GM12892 (cell line): ENCODE measurements around the gene ZFR.

ENCODE experiments used
- DNase-seq: peaks from one replicate; pipeline ENCODE4 v3.0.0; 2011; ENCODE audit not compliant: insufficient read length
- FAIRE-seq: peaks from 2 replicates; lab custom pipeline; 2011; peaks lifted over from hg19 to GRCh38; lab: Jason Lieb, UNC
- POLR2A ChIP-seq: IDR thresholded peaks from 2 replicates; pipeline ENCODE4 v1.6.1; 2011; ENCODE audit warnings: low read depth, low read length, control low read depth
- POLR2AphosphoS5 ChIP-seq: IDR thresholded peaks from 2 replicates; pipeline ENCODE4 v1.6.1; 2011; ENCODE audit warnings: low read depth, low read length, control low read depth
- TAF1 ChIP-seq: IDR thresholded peaks from 2 replicates; pipeline ENCODE4 v1.6.1; 2011; ENCODE audit warnings: low read depth, mild to moderate bottlenecking, control low read depth, low read length, borderline replicate concordance

ZFR gene

GRCh38 chr5:32342656-32343055 is 101.9 kb downstream of the ZFR start:
- TF ChIP-seq POLR2A = no peak
- TF ChIP-seq TAF1 = no peak
- TF ChIP-seq POLR2AphosphoS5 = no peak
- no peak for FAIRE-seq
- no peak for DNase-seq

- DNase-seq = no peak
- no peak for FAIRE-seq
- no peak for TF ChIP-seq POLR2A
- TF ChIP-seq TAF1 = no peak
- no peak for TF ChIP-seq POLR2AphosphoS5
Measured at GRCh38 chr5:32339878-32340277, 104.7 kb downstream of the ZFR start.

GRCh38 chr5:32339198-32339597 is 105.3 kb downstream of the ZFR start:
- TF ChIP-seq POLR2AphosphoS5 (no peak), POLR2A (no peak), TAF1 (no peak)
- FAIRE-seq (no peak), DNase-seq (no peak)

- DNase-seq (no peak), FAIRE-seq (no peak)
- TF ChIP-seq POLR2AphosphoS5 (no peak), TAF1 (no peak), POLR2A (no peak)
Measured at GRCh38 chr5:32332966-32333365, 111.6 kb downstream of the ZFR start.

GRCh38 chr5:32332361-32332760 is 112.2 kb downstream of the ZFR start:
- no peak for TF ChIP-seq TAF1
- no peak for TF ChIP-seq POLR2AphosphoS5
- no peak for TF ChIP-seq POLR2A
- DNase-seq = no peak

GRCh38 chr5:32331935-32332274 is 112.6 kb downstream of the ZFR start:
- no peak for TF ChIP-seq POLR2A
- TF ChIP-seq POLR2AphosphoS5 = no peak
- no peak for TF ChIP-seq TAF1
- no peak for FAIRE-seq
- DNase-seq = no peak

More at GRCh38 chr5:32332361-32332760, 112.2 kb downstream of the ZFR start:
- no peak for FAIRE-seq

GRCh38 chr5:32331217-32331934 is 113.2 kb downstream of the ZFR start:
- FAIRE-seq (no peak), DNase-seq (no peak)
- TF ChIP-seq POLR2A (no peak), TAF1 (no peak), POLR2AphosphoS5 (no peak)

GRCh38 chr5:32330126-32330971 is 114.2 kb downstream of the ZFR start:
- no peak for DNase-seq
- TF ChIP-seq POLR2AphosphoS5 = no peak
- TF ChIP-seq TAF1 = no peak
- no peak for TF ChIP-seq POLR2A
- FAIRE-seq = no peak

GRCh38 chr5:32329395-32329834 is 115.1 kb downstream of the ZFR start:
- FAIRE-seq (peak; percentile 78), DNase-seq (peak; percentile 58)
- TF ChIP-seq TAF1 (no peak), POLR2AphosphoS5 (no peak), POLR2A (no peak)

GRCh38 chr5:32326216-32326772 is 118.2 kb downstream of the ZFR start:
- FAIRE-seq (no peak), DNase-seq (no peak)
- TF ChIP-seq POLR2AphosphoS5 = no peak
- TF ChIP-seq TAF1 = no peak
- TF ChIP-seq POLR2A = no peak

GRCh38 chr5:32325616-32326015 is 118.9 kb downstream of the ZFR start:
- DNase-seq (no peak), FAIRE-seq (no peak)
- TF ChIP-seq TAF1 (no peak), POLR2A (no peak), POLR2AphosphoS5 (no peak)

- no peak for FAIRE-seq
- no peak for TF ChIP-seq POLR2A
- no peak for TF ChIP-seq POLR2AphosphoS5
- TF ChIP-seq TAF1 = no peak
- DNase-seq = peak; percentile 34
Measured at GRCh38 chr5:32325062-32325461, 119.5 kb downstream of the ZFR start.

- TF ChIP-seq POLR2A = no peak
- TF ChIP-seq POLR2AphosphoS5 = no peak
- no peak for TF ChIP-seq TAF1
- no peak for FAIRE-seq
- no peak for DNase-seq
Measured at GRCh38 chr5:32323741-32324140, 120.8 kb downstream of the ZFR start.
